Lung (tissue), 12 donors: ENCODE data around the gene MRPS16. TPM values are rescaled to one million over a fixed set of nuclear protein-coding genes. Genes with fewer than 3 reads are reported as not detected.

Experiments used
- ATAC-seq: fragments of 200-7000 bp; cut with Tn5 transposase; one replicate; pipeline ENCODE4 v1.9.1; 2020; ENCODE audit warnings: moderate number of reproducible peaks; ENCODE audit not compliant: insufficient read depth, low FRiP score
- DNase-seq, 3 donors: peaks; one replicate each; pipeline ENCODE4 v3.0.0-alpha.2; 2013 to 2017
- H3K27ac ChIP-seq, 2 donors: one replicate each; pipeline ENCODE4 v1.5.1; 2013; ENCODE audit warnings: mild to moderate bottlenecking in 2 of 2, moderate library complexity in 2 of 2, control low read depth in 1 of 2, inconsistent platforms in 1 of 2, low read depth in 1 of 2, low read length in 1 of 2
- H3K27me3 ChIP-seq, 3 donors: one replicate each; pipeline ENCODE4 v1.5.1; 2013; ENCODE audit warnings: low read length in 2 of 3; ENCODE audit not compliant: control insufficient read depth in 3 of 3, insufficient read depth in 3 of 3
- H3K36me3 ChIP-seq, 4 donors: one replicate each; pipeline ENCODE4 v1.5.1; 2013; ENCODE audit warnings: low read length in 4 of 4, mild to moderate bottlenecking in 1 of 4, moderate library complexity in 1 of 4; ENCODE audit not compliant: control insufficient read depth in 4 of 4, insufficient read depth in 4 of 4
- H3K4me1 ChIP-seq, 5 donors: one replicate each; pipeline ENCODE4 v1.5.1; 2013; ENCODE audit warnings: low read length in 5 of 5, mild to moderate bottlenecking in 2 of 5, moderate library complexity in 1 of 5; ENCODE audit not compliant: control insufficient read depth in 5 of 5, insufficient read depth in 5 of 5
- H3K4me3 ChIP-seq: one replicate; pipeline ENCODE4 v1.5.1; 2013; ENCODE audit warnings: mild to moderate bottlenecking, control low read depth, moderate library complexity
- H3K9ac ChIP-seq, 2 donors: one replicate each; pipeline ENCODE4 v1.5.1; 2013; ENCODE audit warnings: low read length in 2 of 2, control low read depth in 1 of 2; ENCODE audit not compliant: insufficient read depth in 1 of 2
- H3K9me3 ChIP-seq, 4 donors: one replicate each; pipeline ENCODE4 v1.5.1; 2013; ENCODE audit warnings: low read length in 3 of 4, mild to moderate bottlenecking in 1 of 4, moderate library complexity in 1 of 4; ENCODE audit not compliant: control insufficient read depth in 4 of 4, insufficient read depth in 3 of 4
- CTCF ChIP-seq: IDR thresholded peaks from 2 replicates; pipeline ENCODE4 v1.5.1; 2012; ENCODE audit warnings: mild to moderate bottlenecking; ENCODE audit errors: control extremely low read depth, extremely low read depth
- WGBS, 2 donors: extraction: QIAGEN DNeasy Blood & Tissue Kit; methylation state at CpG; one replicate each; pipeline ENCODE4 v1.1.7; 2013; 5-methylcytosine and 5-hydroxymethylcytosine counted together
- polyA plus RNA-seq, 2 donors: library from polyadenylated mRNA; stranded (reverse); fragments of 200-250 nt; gene quantifications; one replicate each; pipeline ENCODE4 v1.2.1, GENCODE V29; 2013
- total RNA-seq, 2 donors: library from RNA; depleted of rRNA in 1 of 2; stranded (reverse); fragments of >200 nt in 1 of 2; gene quantifications; one replicate each; pipeline ENCODE4 v1.2.1, GENCODE V29; 2014 to 2021
- donor health status: control.
- donor health status: control.
- donor health status: Bipolar disorder and iron deficiency.
- donor health status: healthy.
- donor health status: DM: yes; HTN: yes; CAD: no.

Gene MRPS16
- total and polyA plus RNA-seq, 4 donors: 32.7 to 96.1 (median 63.4) TPM

GRCh38 chr10:73263693-73264347, 11.4 kb upstream of the MRPS16 start:
- ATAC-seq: no peak
- Histone ChIP-seq H3K27ac (no peak overlapping the region), H3K4me1 (no peaks in the 10 kb centered on the region), H3K4me3 (no peak overlapping the region), H3K9me3 (no peaks in the 10 kb centered on the region), H3K9ac (no peak overlapping the region), H3K36me3 (no peaks in the 10 kb centered on the region), H3K27me3 (no peaks in the 10 kb centered on the region)
- TF ChIP-seq CTCF: peak; percentile 1
- peak in 2 of 3 donors; percentile 14 to 15 for DNase-seq
- WGBS, 2 donors: 58 to 62% methylated on average over 1 of the region's 1 CpG

- Histone ChIP-seq H3K36me3 (no peaks in the 10 kb centered on the region), H3K9ac (no peak overlapping the region), H3K4me3 (no peak overlapping the region), H3K4me1 (no peaks in the 10 kb centered on the region), H3K27ac (no peak overlapping the region), H3K9me3 (no peaks in the 10 kb centered on the region), H3K27me3 (no peaks in the 10 kb centered on the region)
- ATAC-seq (no peak), DNase-seq (no peak)
- no peak for TF ChIP-seq CTCF
- WGBS, 2 donors: 73 to 82% methylated on average over 5 of the region's 5 CpGs
These were observed 10.6 kb upstream of the MRPS16 start for GRCh38 chr10:73262880-73263555.

- no peaks in the 10 kb centered on the region for H3K27me3 ChIP-seq
- H3K4me3 ChIP-seq: no peak overlapping the region
- ATAC-seq: no peak
- no peaks in the 10 kb centered on the region for H3K4me1 ChIP-seq
- no peak overlapping the region for H3K9ac ChIP-seq
- no peak overlapping the region for H3K27ac ChIP-seq
- no peaks in the 10 kb centered on the region for H3K36me3 ChIP-seq
- H3K9me3 ChIP-seq: no peaks in the 10 kb centered on the region
- TF ChIP-seq CTCF: no peak
- no peak for DNase-seq
- WGBS, 2 donors: 64 to 71% methylated on average over 4 of the region's 4 CpGs
These were observed 9.8 kb upstream of the MRPS16 start for GRCh38 chr10:73262105-73262730.
